SK-N-SH (cell line): Measurements from ENCODE around the gene SUPT20H. TPM values are rescaled to one million over a fixed set of nuclear protein-coding genes. Genes with fewer than 3 reads are reported as not detected.
A peak's percentile ranks its signal among the peaks of the same experiment; 100 is the strongest.

Experiments
- CTCF ChIA-PET: fragments of 300-600, 350-600 bp; formaldehyde crosslinking; extraction: SDS; loops from one replicate; lab custom pipeline; 2021; lab: Yijun Ruan, JAX
- POLR2A ChIA-PET: fragments of 350-600 bp; sonication (Branson Sonifier 250); formaldehyde crosslinking; extraction: SDS; loops from one replicate; lab custom pipeline; 2020; ENCODE audit warnings: antibody characterized with exemption, inconsistent platforms; lab: Yijun Ruan, JAX
- DNase-seq: peaks from one replicate; pipeline ENCODE4 v3.0.0; 2012
- H2AFZ ChIP-seq: fragments of 200-600 bp; sonication (generic); 2 replicates; pipeline ENCODE4 v1.8.1; 2016; ENCODE audit warnings: antibody characterized with exemption, mild to moderate bottlenecking, low read depth
- H3F3A ChIP-seq: fragments of 200-600 bp; sonication (generic); replicated peaks from 2 replicates; pipeline ENCODE3; 2016; ENCODE audit warnings: antibody characterized with exemption, mild to moderate bottlenecking; ENCODE audit not compliant: insufficient read depth
- H3K27ac ChIP-seq, 2 experiments: fragments of 200-500 bp in 1 of 2; fragments of 200-600 bp in 1 of 2; sonication (Bioruptor generic) in 1 of 2; sonication (generic), shearing (Covaris generic) in 1 of 2; 2 replicates each; pipeline versions ENCODE4 v1.5.1 to v1.6.1; 2014 to 2016; ENCODE audit warnings: low read depth in 2 of 2, inconsistent platforms in 1 of 2, low read length in 1 of 2, mild to moderate bottlenecking in 1 of 2, mixed read lengths in 1 of 2
- H3K27me3 ChIP-seq: fragments of 200-600 bp; sonication (generic), shearing (Covaris generic); 2 replicates; pipeline ENCODE4 v1.6.1; 2016; ENCODE audit warnings: mixed run types; ENCODE audit not compliant: insufficient read depth
- H3K36me3 ChIP-seq, 2 experiments: fragments of 200-500 bp in 1 of 2; fragments of 200-600 bp in 1 of 2; sonication (Bioruptor generic) in 1 of 2; sonication (generic) in 1 of 2; replicated peaks in 1 of 2; 2 replicates each; pipeline versions ENCODE3 to v1.5.1; 2014 to 2016; ENCODE audit warnings: low read length in 1 of 2, mild to moderate bottlenecking in 1 of 2; ENCODE audit not compliant: insufficient read depth in 2 of 2, control insufficient read depth in 1 of 2
- H3K4me1 ChIP-seq, 2 experiments: fragments of 200-500 bp in 1 of 2; fragments of 200-600 bp in 1 of 2; sonication (Bioruptor generic) in 1 of 2; sonication (generic), shearing (Covaris generic) in 1 of 2; 2 replicates each; pipeline versions ENCODE4 v1.5.1 to v1.6.1; 2014 to 2016; ENCODE audit warnings: low read depth in 1 of 2, low read length in 1 of 2, mixed run types in 1 of 2; ENCODE audit not compliant: insufficient read depth in 2 of 2, control insufficient read depth in 1 of 2
- H3K4me2 ChIP-seq: fragments of 200-600 bp; sonication (generic), shearing (Covaris generic); 2 replicates; pipeline ENCODE4 v1.6.1; 2017; ENCODE audit warnings: mixed run types
- H3K4me3 ChIP-seq, 2 experiments: fragments of 200-500 bp in 1 of 2; fragments of 200-600 bp in 1 of 2; sonication (Bioruptor generic) in 1 of 2; sonication (generic), shearing (Covaris generic) in 1 of 2; 2 replicates each; pipeline versions ENCODE4 v1.5.1 to v1.8.1; 2014 to 2016; ENCODE audit warnings: low read depth in 2 of 2, inconsistent platforms in 1 of 2, low read length in 1 of 2, mild to moderate bottlenecking in 1 of 2, mixed read lengths in 1 of 2, moderate library complexity in 1 of 2
- H3K79me2 ChIP-seq: fragments of 200-600 bp; sonication (generic); 2 replicates; pipeline ENCODE4 v1.8.1; 2017; ENCODE audit warnings: mild to moderate bottlenecking; ENCODE audit not compliant: insufficient read depth
- H3K9ac ChIP-seq: fragments of 200-600 bp; sonication (generic); 2 replicates; pipeline ENCODE4 v1.6.1; 2017; ENCODE audit warnings: mixed run types
- H3K9me2 ChIP-seq: fragments of 200-600 bp; sonication (generic); 2 replicates; pipeline ENCODE4 v1.6.1; 2017; ENCODE audit warnings: mixed run types
- H3K9me3 ChIP-seq: fragments of 200-600 bp; sonication (generic); 2 replicates; pipeline ENCODE4 v1.6.1; 2017; ENCODE audit warnings: mixed run types, mild to moderate bottlenecking, moderate library complexity
- H4K20me1 ChIP-seq: fragments of 200-600 bp; sonication (generic); 2 replicates; pipeline ENCODE4 v1.6.1; 2017; ENCODE audit warnings: mild to moderate bottlenecking, mixed run types; ENCODE audit not compliant: insufficient read depth
- CHD2 ChIP-seq: fragments of 150-350 bp; IDR thresholded peaks from 2 replicates; pipeline ENCODE4 v1.6.1; 2018; ENCODE audit warnings: low read length; ENCODE audit not compliant: partially characterized antibody
- EP300 ChIP-seq, 2 experiments: IDR thresholded peaks; 2 replicates each; pipeline versions ENCODE4 v1.4.0 to v1.6.1; 2012; ENCODE audit warnings: borderline replicate concordance in 1 of 2, low read depth in 1 of 2, low read length in 1 of 2
- EZH2phosphoT487 ChIP-seq: fragments of 200-600 bp; sonication (generic); IDR thresholded peaks from 2 replicates; pipeline ENCODE4 v1.6.1; 2017; ENCODE audit warnings: low read depth, mixed run types, mild to moderate bottlenecking, antibody characterized with exemption, moderate library complexity, borderline replicate concordance
- FOXM1 ChIP-seq: IDR thresholded peaks from 2 replicates; pipeline ENCODE4 v1.4.0; 2012; ENCODE audit warnings: low read depth, mild to moderate bottlenecking
- IRF3 ChIP-seq: fragments of 150-350 bp; IDR thresholded peaks from 2 replicates; pipeline ENCODE4 v1.6.1; 2016; ENCODE audit warnings: mild to moderate bottlenecking, low read depth, low read length
- MAX ChIP-seq: IDR thresholded peaks from 2 replicates; pipeline ENCODE4 v1.4.0; 2012; ENCODE audit warnings: low read depth
- NRF1 ChIP-seq: IDR thresholded peaks from 2 replicates; pipeline ENCODE4 v1.6.1; 2012; ENCODE audit warnings: low read depth, mild to moderate bottlenecking, low read length
- RCOR1 ChIP-seq: fragments of 150-350 bp; IDR thresholded peaks from 2 replicates; pipeline ENCODE4 v1.6.1; 2017; ENCODE audit warnings: antibody characterized with exemption, low read length
- RFX5 ChIP-seq: IDR thresholded peaks from 2 replicates; pipeline ENCODE4 v1.6.1; 2012; ENCODE audit warnings: mild to moderate bottlenecking, improper control_type of control experiment, low read length
- SIN3A ChIP-seq: IDR thresholded peaks from 2 replicates; pipeline ENCODE4 v1.6.1; 2012; ENCODE audit warnings: low read depth, mild to moderate bottlenecking, low read length, moderate library complexity, borderline replicate concordance
- TEAD4 ChIP-seq: IDR thresholded peaks from 2 replicates; pipeline ENCODE4 v1.4.0; 2012; ENCODE audit warnings: mild to moderate bottlenecking, borderline replicate concordance; ENCODE audit not compliant: insufficient read depth
- ZBTB33 ChIP-seq: IDR thresholded peaks from 2 replicates; pipeline ENCODE4 v1.4.0; 2012; ENCODE audit warnings: low read depth, borderline replicate concordance
- WGBS: methylation state at CpG from one replicate; pipeline ENCODE4 v1.1.6; 2017; ENCODE audit warnings: low lambda C conversion rate; 5-methylcytosine and 5-hydroxymethylcytosine counted together
- polyA plus RNA-seq, 3 experiments: library from polyadenylated mRNA; depleted of rRNA; stranded (reverse); fragments of >200 nt; gene quantifications; 2 replicates each; pipeline ENCODE4 v1.2.3, GENCODE V29; 2012

Gene SUPT20H
- polyA plus RNA-seq, 1 of the 3 experiments (the other 2 are of a cell fraction) = 39.4 TPM

DNA sequence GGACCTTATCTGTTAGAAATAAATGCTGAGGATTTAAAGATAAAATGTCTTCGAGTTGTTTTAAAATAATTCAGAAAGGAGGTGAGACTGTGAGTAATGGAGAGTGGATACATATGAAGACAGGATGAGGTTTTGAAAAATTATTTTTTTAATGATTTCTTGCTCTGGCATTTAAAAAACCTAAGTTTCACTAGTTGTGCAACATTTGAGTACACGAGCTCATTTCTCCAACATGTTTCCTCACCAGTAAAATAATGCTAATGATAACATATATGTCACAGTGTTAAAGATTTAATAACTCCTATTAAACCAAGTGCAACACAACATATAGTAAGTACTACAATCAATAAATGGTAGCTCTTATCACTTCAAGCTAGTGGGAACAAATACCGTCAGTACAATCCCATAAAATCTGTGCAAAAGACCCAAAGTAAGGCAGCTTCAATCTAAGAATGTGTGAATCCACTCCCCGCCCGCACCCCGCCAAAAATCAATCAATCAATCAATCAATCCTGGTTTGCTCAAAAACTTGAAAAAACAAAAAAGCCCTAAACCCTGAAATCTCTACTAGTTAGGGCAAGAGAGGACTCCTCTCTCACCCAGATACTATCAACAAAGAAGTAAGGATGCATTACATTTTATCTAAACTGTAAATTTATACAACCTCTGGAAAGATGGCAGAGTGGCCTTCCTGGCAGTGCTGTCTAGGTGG lies 61.6 kb downstream of the SUPT20H start:
- peaks cover 9 to 13% of the 10 kb centered on the region in 2 experiments; a peak in 3 of 4 replicates for H3K4me1 ChIP-seq
- H4K20me1 ChIP-seq = no peaks in the 10 kb centered on the region
- 78% methylated on average over 6 of the region's 6 CpGs for WGBS
- no peaks in the 10 kb centered on the region for H3K9me3 ChIP-seq
- H3K4me3 ChIP-seq = peak overlapping the region; percentile 96 to 98
- TF ChIP-seq IRF3 (no peak), TEAD4 (no peak)
- H3F3A ChIP-seq = peaks cover 18% of the 10 kb centered on the region
- H3K36me3 ChIP-seq = peaks cover 19 to 36% of the 10 kb centered on the region in 2 experiments
- ChIA-PET CTCF (interaction anchor here (1.1 to 3.4 kb wide), 5 partner anchors 10 to 45 kb away, joined by 3 to 20 read pairs (median 5); no protein-coding TSS in a partner anchor), POLR2A (no interaction called here)
- H3K79me2 ChIP-seq = peaks cover 73% of the 10 kb centered on the region
- peak overlapping the region; percentile 61; the same call in 1 of the 2 replicates for H2AFZ ChIP-seq
- peak overlapping the region; percentile 94 for H3K9ac ChIP-seq
- DNase-seq = no peak
- H3K9me2 ChIP-seq = no peaks in the 10 kb centered on the region
- H3K4me2 ChIP-seq = peak overlapping the region; percentile 98
- peak overlapping the region; percentile 86 to 91; a peak in 1 of 4 replicates for H3K27ac ChIP-seq
- no peaks in the 10 kb centered on the region for H3K27me3 ChIP-seq

DNA sequence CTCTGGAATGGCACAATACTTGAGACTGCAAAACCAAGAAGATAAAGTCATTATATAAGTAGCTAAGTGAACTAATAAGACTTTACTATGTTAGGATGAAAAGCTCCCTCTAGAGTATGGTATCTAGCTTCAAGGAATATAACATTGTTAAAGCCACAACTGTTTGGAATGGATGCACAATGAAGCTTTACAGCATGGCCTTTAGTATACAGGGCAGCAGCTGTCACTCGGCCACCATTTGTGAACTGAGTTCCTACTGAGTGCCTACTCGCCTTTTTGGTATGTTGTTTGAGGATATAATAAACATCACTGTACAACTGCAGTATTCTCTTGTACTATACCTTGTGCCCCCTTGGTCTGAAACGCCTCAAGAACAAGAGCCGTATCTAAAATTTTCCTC lies 67.1 kb downstream of the SUPT20H start:
- Histone ChIP-seq H3F3A (no peaks in the 10 kb centered on the region), H4K20me1 (no peaks in the 10 kb centered on the region), H3K27me3 (no peaks in the 10 kb centered on the region), H3K79me2 (peaks cover 38% of the 10 kb centered on the region), H3K4me3 (no peak overlapping the region), H3K36me3 (peaks cover 59 to 85% of the 10 kb centered on the region in 2 experiments), H3K9me3 (no peaks in the 10 kb centered on the region), H3K9me2 (no peaks in the 10 kb centered on the region), H3K9ac (no peak overlapping the region), H3K4me2 (no peak overlapping the region), H3K27ac (no peak overlapping the region), H3K4me1 (peaks cover 0 to under 1% of the 10 kb centered on the region in 2 experiments; a peak in 2 of 4 replicates), H2AFZ (no peak overlapping the region)
- WGBS = 91% methylated on average over 4 of the region's 4 CpGs
- CTCF ChIA-PET = interaction anchor here (1.4 to 6.1 kb wide), 2 partner anchors 10 to 141 kb away, joined by 7 to 50 read pairs; no protein-coding TSS in a partner anchor
- POLR2A ChIA-PET = no interaction called here
- DNase-seq = no peak
- TF ChIP-seq EP300 (IDR thresholded peaks at IDR 0.05; ENCODE audit: borderline replicate concordance in 1 of 2, low read depth in 1 of 2, low read length in 1 of 2) (no peak), ZBTB33 (no peak), EZH2phosphoT487 (no peak), RCOR1 (no peak), FOXM1 (no peak), SIN3A (no peak), NRF1 (no peak), IRF3 (no peak), RFX5 (no peak), MAX (no peak), CHD2 (no peak)
